BLaER1 treated with 17β-estradiol and CSF1 and Interleukin-3, amounts not matched to agents 10 nM and 100 nM (cell line): ENCODE results near the gene NEUROD4.

ENCODE experiments used
- H3K27ac ChIP-seq, 11 experiments: shearing (Covaris generic); formaldehyde crosslinking; 2 replicates each; pipeline ENCODE4 v1.8.1; 2022
- H3K27me3 ChIP-seq, 11 experiments: shearing (Covaris generic); formaldehyde crosslinking; 2 replicates each; pipeline ENCODE4 v1.8.1; 2022
- H3K36me3 ChIP-seq, 11 experiments: shearing (Covaris generic); formaldehyde crosslinking; 2 replicates each; pipeline ENCODE4 v1.8.1; 2022
- H3K4me1 ChIP-seq, 10 experiments: shearing (Covaris generic); formaldehyde crosslinking; 2 replicates each; pipeline ENCODE4 v1.8.1; 2022
- H3K4me2 ChIP-seq, 11 experiments: shearing (Covaris generic); formaldehyde crosslinking; 2 replicates each; pipeline ENCODE4 v1.8.1; 2022
- H3K4me3 ChIP-seq, 10 experiments: shearing (Covaris generic); formaldehyde crosslinking; 2 replicates each; pipeline ENCODE4 v1.8.1; 2022
- H3K9ac ChIP-seq, 11 experiments: shearing (Covaris generic); formaldehyde crosslinking; 2 replicates each; pipeline ENCODE4 v1.8.1; 2022
- H3K9me3 ChIP-seq, 11 experiments: shearing (Covaris generic); formaldehyde crosslinking; replicated peaks in 1 of 11; 2 replicates each; pipeline ENCODE4 v1.8.1; 2022
- H4K20me1 ChIP-seq, 11 experiments: shearing (Covaris generic); formaldehyde crosslinking; 2 replicates each; pipeline ENCODE4 v1.8.1; 2022
- Cebpa-rat ChIP-seq, 11 experiments: shearing (Covaris generic); IDR thresholded peaks; 2 replicates each; pipeline ENCODE4 v1.8.1; 2022

NEUROD4 gene

DNA sequence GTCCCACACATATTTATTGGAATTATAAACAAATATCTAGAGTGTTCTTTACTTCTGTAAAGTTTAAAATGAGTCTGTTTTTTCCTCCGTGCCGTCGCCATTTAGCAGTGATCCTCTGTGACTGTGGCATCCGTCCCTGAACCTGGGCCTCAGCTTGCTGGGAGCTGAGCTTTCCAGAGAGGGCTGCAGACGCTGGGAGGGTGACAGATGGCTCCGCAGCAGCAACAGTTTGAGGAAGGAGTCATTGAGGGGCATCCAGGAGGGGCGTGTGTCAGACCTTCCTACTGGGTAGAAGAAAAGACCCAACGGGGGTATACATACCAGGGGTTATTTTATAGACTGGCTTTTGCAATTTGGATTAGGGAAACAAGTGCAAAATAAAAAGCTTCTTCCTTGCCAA, 47.9 kb downstream of the NEUROD4 start:
- H3K4me3 ChIP-seq, result no peak overlapping the region
- H3K9me3 ChIP-seq, result no peaks in the 10 kb centered on the region
- TF ChIP-seq Cebpa-rat (IDR thresholded peaks at IDR 0.05), result no peak
- no peak overlapping the region for H3K4me2 ChIP-seq
- no peak overlapping the region for H3K27ac ChIP-seq
- H3K4me1 ChIP-seq, result peaks cover 0 to 5% (median 0%) of the 10 kb centered on the region in 10 experiments; a peak in 3 of 20 replicates
- no peaks in the 10 kb centered on the region for H3K27me3 ChIP-seq
- H3K9ac ChIP-seq, result no peak overlapping the region
- H3K36me3 ChIP-seq, result no peaks in the 10 kb centered on the region
- no peaks in the 10 kb centered on the region for H4K20me1 ChIP-seq

DNA sequence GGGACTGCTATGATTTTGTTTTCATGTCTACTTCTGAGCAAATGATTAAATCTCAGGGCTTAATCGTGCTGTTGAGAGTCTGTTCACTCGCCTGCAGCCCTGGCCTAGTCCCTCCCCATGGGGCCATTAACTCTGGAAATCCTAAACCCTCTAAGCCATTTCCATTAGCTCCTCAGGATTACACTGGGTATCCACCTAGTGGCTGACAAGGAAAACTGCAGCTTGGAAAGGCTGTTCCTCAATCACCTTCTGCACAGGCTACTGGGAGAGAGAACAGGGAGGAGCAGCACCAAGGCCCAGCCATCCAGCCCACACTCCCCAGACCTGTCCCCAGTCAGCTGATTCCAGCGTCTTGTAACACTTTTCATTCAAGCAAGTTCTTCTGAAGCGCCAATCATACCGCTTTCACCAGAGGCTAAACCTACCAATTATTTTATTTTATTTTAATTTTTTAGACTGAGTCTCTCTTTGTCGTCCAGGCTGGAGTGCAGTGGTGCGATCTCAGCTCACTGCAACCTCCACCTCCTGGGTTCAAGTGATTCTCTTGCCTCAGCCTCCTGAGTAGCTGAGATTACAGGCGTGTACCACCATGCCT, 48.7 kb downstream of the NEUROD4 start:
- Histone ChIP-seq H3K27ac (no peak overlapping the region), H3K27me3 (no peaks in the 10 kb centered on the region), H3K4me3 (no peak overlapping the region), H3K9ac (no peak overlapping the region), H3K4me2 (no peak overlapping the region), H4K20me1 (no peaks in the 10 kb centered on the region), H3K36me3 (no peaks in the 10 kb centered on the region), H3K9me3 (no peaks in the 10 kb centered on the region), H3K4me1 (peaks cover 0 to 7% (median under 1%) of the 10 kb centered on the region in 10 experiments; a peak in 10 of 20 replicates)
- no peak for TF ChIP-seq Cebpa-rat (IDR thresholded peaks at IDR 0.05)

DNA sequence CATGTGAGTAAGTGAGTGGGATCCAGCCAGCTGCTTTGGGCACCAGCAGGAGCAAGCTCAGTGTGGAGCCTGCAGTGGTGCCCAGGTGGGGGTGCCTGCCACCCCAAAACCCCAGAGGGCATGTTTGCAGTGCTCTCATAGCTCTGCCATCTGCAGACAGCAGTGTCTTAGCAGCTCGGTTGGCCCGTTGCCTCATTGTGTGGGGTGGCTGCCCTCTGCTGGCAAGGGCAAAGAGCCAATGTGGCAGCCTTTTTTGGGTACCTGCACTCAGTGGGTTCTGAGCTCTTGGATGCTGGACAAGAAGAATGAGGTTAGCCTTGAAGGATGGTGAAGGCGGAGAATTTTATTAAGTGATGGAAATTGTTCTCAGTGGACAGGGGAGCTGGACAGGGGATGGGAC, 52.3 kb downstream of the NEUROD4 start:
- H3K4me1 ChIP-seq, result peaks cover 0 to 30% (median 17%) of the 10 kb centered on the region in 10 experiments; a peak in 15 of 20 replicates
- no peaks in the 10 kb centered on the region for H3K27me3 ChIP-seq
- peaks cover 0 to 18% (median 6%) of the 10 kb centered on the region in 11 experiments; a peak in 8 of 22 replicates for H3K9me3 ChIP-seq
- TF ChIP-seq Cebpa-rat (IDR thresholded peaks at IDR 0.05), result no peak
- no peaks in the 10 kb centered on the region for H4K20me1 ChIP-seq
- H3K9ac ChIP-seq, result no peak overlapping the region
- H3K4me2 ChIP-seq, result no peak overlapping the region
- no peaks in the 10 kb centered on the region for H3K36me3 ChIP-seq
- H3K27ac ChIP-seq, result no peak overlapping the region
- H3K4me3 ChIP-seq, result no peak overlapping the region

DNA sequence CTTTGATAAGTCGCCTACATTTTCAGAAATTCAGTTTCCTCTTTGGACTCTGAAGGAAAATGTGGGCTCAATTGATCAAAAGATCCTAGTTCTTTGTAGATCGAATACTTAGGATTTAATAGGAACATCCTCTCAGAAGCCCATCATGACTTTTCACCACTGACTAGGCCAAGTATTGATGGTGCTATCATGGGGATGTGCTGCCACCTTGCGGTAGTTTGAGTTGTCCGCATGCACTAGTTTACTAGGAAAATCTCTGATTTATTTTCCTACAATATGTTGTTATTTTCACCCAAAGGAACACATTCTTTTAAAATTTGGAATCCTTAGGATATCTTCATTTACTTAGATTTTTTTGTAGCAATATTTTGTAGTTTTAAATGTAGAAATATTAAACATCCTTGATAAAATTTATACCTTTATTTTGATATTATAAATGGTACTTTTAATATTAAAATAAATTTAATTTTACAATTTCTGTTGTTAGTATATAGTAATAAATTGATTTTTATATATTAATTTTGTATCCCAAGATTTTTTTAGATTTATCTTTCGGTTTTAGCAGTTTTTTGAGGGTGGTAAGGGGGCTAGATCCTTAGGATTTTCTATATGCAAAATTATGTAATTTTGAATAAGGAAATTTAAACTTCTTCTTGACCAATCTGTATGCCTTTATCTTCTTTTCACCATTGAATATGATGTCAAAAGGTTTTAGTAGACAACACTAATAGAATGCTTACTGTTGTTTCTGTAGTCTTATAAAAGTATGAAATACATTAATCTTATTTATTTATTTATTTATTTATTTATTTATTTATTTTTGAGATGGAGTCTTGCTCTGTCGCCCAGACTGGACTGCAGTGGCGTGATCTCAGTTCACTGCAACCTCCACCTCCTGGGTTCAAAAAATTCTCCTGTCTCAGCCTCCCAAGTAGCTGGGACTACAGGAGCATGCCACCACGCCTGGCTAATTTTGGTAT, 53.6 kb downstream of the NEUROD4 start:
- no peak overlapping the region for H3K4me3 ChIP-seq
- H3K9ac ChIP-seq, result peak overlapping the region in 5 of 11 experiments; percentile 12 to 71 (median 47); a peak in 5 of 22 replicates
- peaks cover 0 to 30% (median 17%) of the 10 kb centered on the region in 10 experiments; a peak in 15 of 20 replicates for H3K4me1 ChIP-seq
- H3K36me3 ChIP-seq, result no peaks in the 10 kb centered on the region
- no peak for TF ChIP-seq Cebpa-rat (IDR thresholded peaks at IDR 0.05)
- peak overlapping the region in 8 of 11 experiments; percentile 42 to 64 (median 57); a peak in 14 of 22 replicates for H3K4me2 ChIP-seq
- H3K27me3 ChIP-seq, result no peaks in the 10 kb centered on the region
- H4K20me1 ChIP-seq, result no peaks in the 10 kb centered on the region
- H3K27ac ChIP-seq, result peak overlapping the region in 7 of 11 experiments; percentile 20 to 89 (median 77); a peak in 12 of 22 replicates
- peaks cover 0 to 21% (median 8%) of the 10 kb centered on the region in 11 experiments; a peak in 8 of 22 replicates for H3K9me3 ChIP-seq

DNA sequence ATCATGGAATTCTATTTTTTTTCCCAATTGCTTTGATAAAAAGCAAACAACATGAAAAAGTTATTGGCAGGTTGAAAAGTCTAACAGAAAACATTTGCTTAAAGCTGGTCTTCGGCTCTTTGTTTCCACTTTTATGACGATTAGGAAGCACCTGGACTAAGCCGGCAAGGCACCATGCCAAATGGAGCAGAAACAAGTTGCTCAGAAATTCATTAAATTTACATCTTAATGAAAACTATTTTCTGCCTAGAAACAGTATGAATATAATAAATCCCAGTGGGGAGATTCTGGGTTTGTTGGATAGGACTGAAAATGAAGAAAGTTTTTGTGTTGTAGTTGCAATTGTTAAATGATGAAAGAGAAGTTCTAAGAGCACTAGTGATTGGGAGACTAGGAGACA, 55.0 kb downstream of the NEUROD4 start:
- H3K27ac ChIP-seq, result peak overlapping the region in 7 of 11 experiments; percentile 24 to 89 (median 77); a peak in 13 of 22 replicates
- H3K9ac ChIP-seq, result peak overlapping the region in 6 of 11 experiments; percentile 12 to 71 (median 48); a peak in 7 of 22 replicates
- H4K20me1 ChIP-seq, result no peaks in the 10 kb centered on the region
- H3K36me3 ChIP-seq, result no peaks in the 10 kb centered on the region
- TF ChIP-seq Cebpa-rat (IDR thresholded peaks at IDR 0.05), result no peak
- H3K9me3 ChIP-seq, result peaks cover 5 to 33% (median 19%) of the 10 kb centered on the region in 11 experiments; a peak in 16 of 22 replicates
- H3K27me3 ChIP-seq, result no peaks in the 10 kb centered on the region
- H3K4me3 ChIP-seq, result peak overlapping the region in 3 of 10 experiments; percentile 11 to 17 (median 16); a peak in 3 of 20 replicates
- H3K4me2 ChIP-seq, result peak overlapping the region in 9 of 11 experiments; percentile 15 to 64 (median 54); a peak in 17 of 22 replicates
- peaks cover 0 to 30% (median 17%) of the 10 kb centered on the region in 10 experiments; a peak in 15 of 20 replicates for H3K4me1 ChIP-seq
